OCI-LY7 (cell line): Measurements from ENCODE around the gene FAM210B.

ENCODE experiments used
- EZH2phosphoT487 ChIP-seq: fragments of 200-600 bp; sonication (generic); IDR thresholded peaks from 2 replicates; pipeline ENCODE4 v1.6.1; 2018; ENCODE audit warnings: low read depth, borderline replicate concordance, mild to moderate bottlenecking, mixed run types, antibody characterized with exemption, low read length, moderate library complexity, mixed read lengths
- TF ChIP-seq, protein P1 (sequence below): fragments of 200-600 bp; sonication (generic); conservative IDR thresholded peaks from 2 replicates; pipeline ENCODE4 v1.5.1; 2014; ENCODE audit warnings: mild to moderate bottlenecking, antibody characterized with exemption, low read length, moderate library complexity, mixed read lengths

DNA sequence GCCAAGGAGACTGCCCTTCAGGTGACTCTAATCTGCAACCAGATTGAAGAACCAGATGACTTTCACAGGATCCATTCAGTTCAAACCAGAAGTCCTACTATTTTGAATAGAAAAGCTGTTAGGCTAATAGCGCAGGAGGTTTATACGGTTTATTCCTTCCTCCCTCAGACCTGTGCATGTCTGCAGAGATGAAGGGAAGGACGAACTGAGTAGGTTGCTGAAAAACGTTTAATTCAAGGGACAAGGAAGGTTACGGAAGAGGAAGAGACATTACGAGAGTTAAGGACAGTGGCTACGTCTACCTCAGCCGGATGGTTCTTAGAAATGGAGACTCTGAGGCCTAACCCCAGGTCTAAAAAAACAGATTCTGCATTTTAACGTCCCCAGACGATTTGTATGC is 32.3 kb downstream of the FAM210B start:
- TF ChIP-seq, protein P1, sequence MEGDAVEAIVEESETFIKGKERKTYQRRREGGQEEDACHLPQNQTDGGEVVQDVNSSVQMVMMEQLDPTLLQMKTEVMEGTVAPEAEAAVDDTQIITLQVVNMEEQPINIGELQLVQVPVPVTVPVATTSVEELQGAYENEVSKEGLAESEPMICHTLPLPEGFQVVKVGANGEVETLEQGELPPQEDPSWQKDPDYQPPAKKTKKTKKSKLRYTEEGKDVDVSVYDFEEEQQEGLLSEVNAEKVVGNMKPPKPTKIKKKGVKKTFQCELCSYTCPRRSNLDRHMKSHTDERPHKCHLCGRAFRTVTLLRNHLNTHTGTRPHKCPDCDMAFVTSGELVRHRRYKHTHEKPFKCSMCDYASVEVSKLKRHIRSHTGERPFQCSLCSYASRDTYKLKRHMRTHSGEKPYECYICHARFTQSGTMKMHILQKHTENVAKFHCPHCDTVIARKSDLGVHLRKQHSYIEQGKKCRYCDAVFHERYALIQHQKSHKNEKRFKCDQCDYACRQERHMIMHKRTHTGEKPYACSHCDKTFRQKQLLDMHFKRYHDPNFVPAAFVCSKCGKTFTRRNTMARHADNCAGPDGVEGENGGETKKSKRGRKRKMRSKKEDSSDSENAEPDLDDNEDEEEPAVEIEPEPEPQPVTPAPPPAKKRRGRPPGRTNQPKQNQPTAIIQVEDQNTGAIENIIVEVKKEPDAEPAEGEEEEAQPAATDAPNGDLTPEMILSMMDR: no peak
- TF ChIP-seq EZH2phosphoT487: no peak
